ENCODE data around the gene IGIP.

DNA sequence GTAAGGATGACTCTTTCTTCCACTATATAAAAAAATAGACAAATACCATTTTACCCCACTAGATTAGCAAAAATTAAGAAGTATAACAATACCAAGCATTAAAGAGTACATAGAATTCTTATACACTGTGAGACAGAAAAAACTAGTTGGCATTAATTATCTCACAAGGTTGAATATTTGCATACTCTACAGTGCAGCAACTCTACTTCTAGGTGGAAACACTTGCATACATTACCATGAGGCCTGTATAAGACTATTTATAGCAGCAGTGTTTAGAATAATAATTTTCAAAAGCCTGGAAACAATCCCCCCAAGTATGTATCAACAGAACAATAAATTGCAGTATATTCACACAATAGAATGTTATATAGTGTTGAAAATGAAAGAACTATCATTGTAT lies 30.8 kb upstream of the IGIP start:
- TF ChIP-seq, protein P1, sequence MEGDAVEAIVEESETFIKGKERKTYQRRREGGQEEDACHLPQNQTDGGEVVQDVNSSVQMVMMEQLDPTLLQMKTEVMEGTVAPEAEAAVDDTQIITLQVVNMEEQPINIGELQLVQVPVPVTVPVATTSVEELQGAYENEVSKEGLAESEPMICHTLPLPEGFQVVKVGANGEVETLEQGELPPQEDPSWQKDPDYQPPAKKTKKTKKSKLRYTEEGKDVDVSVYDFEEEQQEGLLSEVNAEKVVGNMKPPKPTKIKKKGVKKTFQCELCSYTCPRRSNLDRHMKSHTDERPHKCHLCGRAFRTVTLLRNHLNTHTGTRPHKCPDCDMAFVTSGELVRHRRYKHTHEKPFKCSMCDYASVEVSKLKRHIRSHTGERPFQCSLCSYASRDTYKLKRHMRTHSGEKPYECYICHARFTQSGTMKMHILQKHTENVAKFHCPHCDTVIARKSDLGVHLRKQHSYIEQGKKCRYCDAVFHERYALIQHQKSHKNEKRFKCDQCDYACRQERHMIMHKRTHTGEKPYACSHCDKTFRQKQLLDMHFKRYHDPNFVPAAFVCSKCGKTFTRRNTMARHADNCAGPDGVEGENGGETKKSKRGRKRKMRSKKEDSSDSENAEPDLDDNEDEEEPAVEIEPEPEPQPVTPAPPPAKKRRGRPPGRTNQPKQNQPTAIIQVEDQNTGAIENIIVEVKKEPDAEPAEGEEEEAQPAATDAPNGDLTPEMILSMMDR (IDR thresholded peaks at IDR 0.05), result no peak
- TF ChIP-seq, protein P2, sequence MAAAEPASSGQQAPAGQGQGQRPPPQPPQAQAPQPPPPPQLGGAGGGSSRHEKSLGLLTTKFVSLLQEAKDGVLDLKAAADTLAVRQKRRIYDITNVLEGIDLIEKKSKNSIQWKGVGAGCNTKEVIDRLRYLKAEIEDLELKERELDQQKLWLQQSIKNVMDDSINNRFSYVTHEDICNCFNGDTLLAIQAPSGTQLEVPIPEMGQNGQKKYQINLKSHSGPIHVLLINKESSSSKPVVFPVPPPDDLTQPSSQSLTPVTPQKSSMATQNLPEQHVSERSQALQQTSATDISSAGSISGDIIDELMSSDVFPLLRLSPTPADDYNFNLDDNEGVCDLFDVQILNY (CRISPR knock-in tag; IDR thresholded peaks at IDR 0.05), result no peak
- TF ChIP-seq, protein P3, sequence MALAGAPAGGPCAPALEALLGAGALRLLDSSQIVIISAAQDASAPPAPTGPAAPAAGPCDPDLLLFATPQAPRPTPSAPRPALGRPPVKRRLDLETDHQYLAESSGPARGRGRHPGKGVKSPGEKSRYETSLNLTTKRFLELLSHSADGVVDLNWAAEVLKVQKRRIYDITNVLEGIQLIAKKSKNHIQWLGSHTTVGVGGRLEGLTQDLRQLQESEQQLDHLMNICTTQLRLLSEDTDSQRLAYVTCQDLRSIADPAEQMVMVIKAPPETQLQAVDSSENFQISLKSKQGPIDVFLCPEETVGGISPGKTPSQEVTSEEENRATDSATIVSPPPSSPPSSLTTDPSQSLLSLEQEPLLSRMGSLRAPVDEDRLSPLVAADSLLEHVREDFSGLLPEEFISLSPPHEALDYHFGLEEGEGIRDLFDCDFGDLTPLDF (CRISPR knock-in tag; IDR thresholded peaks at IDR 0.05), result no peak
- TF ChIP-seq, protein P4, sequence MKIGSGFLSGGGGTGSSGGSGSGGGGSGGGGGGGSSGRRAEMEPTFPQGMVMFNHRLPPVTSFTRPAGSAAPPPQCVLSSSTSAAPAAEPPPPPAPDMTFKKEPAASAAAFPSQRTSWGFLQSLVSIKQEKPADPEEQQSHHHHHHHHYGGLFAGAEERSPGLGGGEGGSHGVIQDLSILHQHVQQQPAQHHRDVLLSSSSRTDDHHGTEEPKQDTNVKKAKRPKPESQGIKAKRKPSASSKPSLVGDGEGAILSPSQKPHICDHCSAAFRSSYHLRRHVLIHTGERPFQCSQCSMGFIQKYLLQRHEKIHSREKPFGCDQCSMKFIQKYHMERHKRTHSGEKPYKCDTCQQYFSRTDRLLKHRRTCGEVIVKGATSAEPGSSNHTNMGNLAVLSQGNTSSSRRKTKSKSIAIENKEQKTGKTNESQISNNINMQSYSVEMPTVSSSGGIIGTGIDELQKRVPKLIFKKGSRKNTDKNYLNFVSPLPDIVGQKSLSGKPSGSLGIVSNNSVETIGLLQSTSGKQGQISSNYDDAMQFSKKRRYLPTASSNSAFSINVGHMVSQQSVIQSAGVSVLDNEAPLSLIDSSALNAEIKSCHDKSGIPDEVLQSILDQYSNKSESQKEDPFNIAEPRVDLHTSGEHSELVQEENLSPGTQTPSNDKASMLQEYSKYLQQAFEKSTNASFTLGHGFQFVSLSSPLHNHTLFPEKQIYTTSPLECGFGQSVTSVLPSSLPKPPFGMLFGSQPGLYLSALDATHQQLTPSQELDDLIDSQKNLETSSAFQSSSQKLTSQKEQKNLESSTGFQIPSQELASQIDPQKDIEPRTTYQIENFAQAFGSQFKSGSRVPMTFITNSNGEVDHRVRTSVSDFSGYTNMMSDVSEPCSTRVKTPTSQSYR (CRISPR knock-in tag; IDR thresholded peaks at IDR 0.05), result no peak
- TF ChIP-seq, protein P5, sequence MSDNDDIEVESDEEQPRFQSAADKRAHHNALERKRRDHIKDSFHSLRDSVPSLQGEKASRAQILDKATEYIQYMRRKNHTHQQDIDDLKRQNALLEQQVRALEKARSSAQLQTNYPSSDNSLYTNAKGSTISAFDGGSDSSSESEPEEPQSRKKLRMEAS (CRISPR knock-in tag; IDR thresholded peaks at IDR 0.05), result no peak
- TF ChIP-seq ETV6 (CRISPR knock-in tag; IDR thresholded peaks at IDR 0.05) (no peak), GABPB1 (CRISPR knock-in tag; IDR thresholded peaks at IDR 0.05) (no peak), ESRRA (CRISPR knock-in tag; IDR thresholded peaks at IDR 0.05; ENCODE audit: borderline replicate concordance) (no peak), ZNF416 (CRISPR knock-in tag; IDR thresholded peaks at IDR 0.05) (no peak)
- TF ChIP-seq, protein P6, sequence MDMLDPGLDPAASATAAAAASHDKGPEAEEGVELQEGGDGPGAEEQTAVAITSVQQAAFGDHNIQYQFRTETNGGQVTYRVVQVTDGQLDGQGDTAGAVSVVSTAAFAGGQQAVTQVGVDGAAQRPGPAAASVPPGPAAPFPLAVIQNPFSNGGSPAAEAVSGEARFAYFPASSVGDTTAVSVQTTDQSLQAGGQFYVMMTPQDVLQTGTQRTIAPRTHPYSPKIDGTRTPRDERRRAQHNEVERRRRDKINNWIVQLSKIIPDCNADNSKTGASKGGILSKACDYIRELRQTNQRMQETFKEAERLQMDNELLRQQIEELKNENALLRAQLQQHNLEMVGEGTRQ (CRISPR knock-in tag; IDR thresholded peaks at IDR 0.05), result no peak

Data from WTC11 (cell line).